HepG2 (cell line): ENCODE data around the gene ARHGEF26. TPM values are rescaled to one million over a fixed set of nuclear protein-coding genes. Genes with fewer than 3 reads are reported as not detected.

Experiments
- ATAC-seq: fragments of 200-7000 bp; cut with Tn5 transposase; 3 replicates; pipeline ENCODE4 v1.9.1; 2020; ENCODE audit warnings: mild to moderate bottlenecking, moderate library complexity
- BruUV-seq: library from RNA; stranded (reverse); fragments of 400-500 nt; replicated peaks from 2 replicates; lab custom pipeline; 2021; lab: Mats Ljungman, UMichigan
- CTCF ChIA-PET: fragments of 300-600 bp; formaldehyde crosslinking; extraction: SDS; loops from one replicate; lab custom pipeline; 2021; ENCODE audit warnings: low total read pairs, inconsistent platforms, low intra/inter-chr PET ratio; lab: Yijun Ruan, JAX
- POLR2A ChIA-PET: fragments of 350-600 bp; sonication (Branson Sonifier 250); formaldehyde crosslinking; loops from one replicate; lab custom pipeline; 2020; ENCODE audit warnings: antibody characterized with exemption, inconsistent platforms; lab: Yijun Ruan, JAX
- DNase-seq: peaks from one replicate; pipeline ENCODE4 v3.0.0-alpha.2; 2015; ENCODE audit warnings: low spot score
- FAIRE-seq: peaks from 3 replicates; lab custom pipeline; 2011; peaks lifted over from hg19 to GRCh38; lab: Jason Lieb, UNC
- H2AFZ ChIP-seq: one replicate; pipeline ENCODE4 v1.6.1; 2011; ENCODE audit warnings: low read length, inconsistent platforms
- H3K27ac ChIP-seq: fragments of 300-600 bp; 3 replicates; pipeline ENCODE4 v1.8.0; 2011; ENCODE audit warnings: mixed run types, mild to moderate bottlenecking, mixed read lengths, low read length, inconsistent platforms; ENCODE audit not compliant: insufficient read depth; ENCODE audit errors: extremely low read length
- H3K27me3 ChIP-seq, 2 experiments: fragments of 200-600 bp in 1 of 2; 2 replicates in 1 of 2; 3 replicates in 1 of 2; pipeline versions ENCODE4 v1.6.0 to v1.8.0; 2011; ENCODE audit warnings: low read length in 2 of 2, mild to moderate bottlenecking in 2 of 2, moderate library complexity in 2 of 2, inconsistent platforms in 1 of 2; ENCODE audit not compliant: insufficient read depth in 2 of 2, control insufficient read depth in 1 of 2
- H3K36me3 ChIP-seq, 2 experiments: fragments of 200-600 bp in 1 of 2; replicated peaks in 1 of 2; 2 replicates in 1 of 2; 3 replicates in 1 of 2; pipeline versions ENCODE4 v1.5.1 to v1.8.0; 2011; ENCODE audit warnings: low read length in 2 of 2, inconsistent platforms in 1 of 2; ENCODE audit not compliant: insufficient read depth in 2 of 2, control insufficient read depth in 1 of 2
- H3K4me1 ChIP-seq: 2 replicates; pipeline ENCODE4 v1.5.1; 2012; ENCODE audit warnings: low read length, inconsistent platforms; ENCODE audit not compliant: insufficient read depth
- H3K4me2 ChIP-seq: 2 replicates; pipeline ENCODE4 v1.6.0; 2011; ENCODE audit warnings: low read depth, low read length, inconsistent platforms
- H3K4me3 ChIP-seq, 3 experiments: fragments of 200-600 bp in 1 of 3; sonication (generic), shearing (Covaris generic) in 1 of 3; replicated peaks in 1 of 3; 2 replicates each; pipeline ENCODE4 v1.5.1; 2011 to 2016; ENCODE audit warnings: low read length in 3 of 3, inconsistent platforms in 2 of 3, low read depth in 2 of 3, mild to moderate bottlenecking in 2 of 3, control low read depth in 1 of 3, mixed read lengths in 1 of 3; ENCODE audit not compliant: insufficient read depth in 1 of 3
- H3K79me2 ChIP-seq: one replicate; pipeline ENCODE4 v1.6.1; 2011; ENCODE audit warnings: low read length, inconsistent platforms; ENCODE audit not compliant: insufficient read depth
- H3K9ac ChIP-seq: 2 replicates; pipeline ENCODE4 v1.6.0; 2011; ENCODE audit warnings: mild to moderate bottlenecking, low read depth, low read length, inconsistent platforms; ENCODE audit not compliant: insufficient read depth
- H3K9me3 ChIP-seq: 2 replicates; pipeline ENCODE4 v1.5.1; 2012; ENCODE audit warnings: mild to moderate bottlenecking, low read length
- H4K20me1 ChIP-seq: 2 replicates; pipeline ENCODE4 v1.6.0; 2011; ENCODE audit warnings: inconsistent platforms, mild to moderate bottlenecking, low read length, moderate library complexity; ENCODE audit not compliant: insufficient read depth
- CCDC6 ChIP-seq: sonication (generic); formaldehyde crosslinking; IDR thresholded peaks from 2 replicates; pipeline ENCODE4 v1.8.1; 2022; ENCODE audit warnings: mild to moderate bottlenecking, missing genetic modification reagents, moderate library complexity
- E2F2 ChIP-seq: sonication (generic); formaldehyde crosslinking; IDR thresholded peaks from 2 replicates; pipeline ENCODE4 v1.4.0; 2020; ENCODE audit warnings: missing genetic modification reagents, borderline replicate concordance
- GATAD1 ChIP-seq: IDR thresholded peaks from 2 replicates; pipeline ENCODE4 v1.6.1; 2016; ENCODE audit warnings: missing genetic modification reagents, missing compliant biosample characterization
- IKZF1 ChIP-seq: fragments of 450-650 bp; IDR thresholded peaks from 2 replicates; pipeline ENCODE4 v1.7.1; 2016
- IRF9 ChIP-seq: sonication (generic); formaldehyde crosslinking; IDR thresholded peaks from 2 replicates; pipeline ENCODE4 v1.8.0; 2022; ENCODE audit warnings: missing genetic modification reagents, mild to moderate bottlenecking, borderline replicate concordance
- NAIF1 ChIP-seq: sonication (generic); formaldehyde crosslinking; IDR thresholded peaks from 2 replicates; pipeline ENCODE4 v1.5.0; 2020; ENCODE audit warnings: mild to moderate bottlenecking, missing genetic modification reagents, borderline replicate concordance
- NFRKB ChIP-seq: fragments of 450-650 bp; IDR thresholded peaks from 2 replicates; pipeline ENCODE4 v1.6.1; 2017
- RARA ChIP-seq: IDR thresholded peaks from 2 replicates; pipeline ENCODE4 v1.6.1; 2016; ENCODE audit warnings: missing genetic modification reagents, missing compliant biosample characterization
- RBFOX2 ChIP-seq: fragments of 200-400 bp; formaldehyde crosslinking; IDR thresholded peaks from 2 replicates; pipeline ENCODE4 v1.6.1; 2017; ENCODE audit warnings: low read depth, mild to moderate bottlenecking, low read length
- ZNF17 ChIP-seq: sonication (generic); formaldehyde crosslinking; IDR thresholded peaks from 2 replicates; pipeline ENCODE4 v1.5.0; 2020; ENCODE audit warnings: mild to moderate bottlenecking, missing genetic modification reagents
- ZNF274 ChIP-seq: sonication (generic); formaldehyde crosslinking; IDR thresholded peaks from 2 replicates; pipeline ENCODE4 v1.5.1; 2020; ENCODE audit warnings: mild to moderate bottlenecking, missing genetic modification reagents
- ZNF614 ChIP-seq: IDR thresholded peaks from 2 replicates; pipeline ENCODE4 v1.6.1; 2018; ENCODE audit warnings: missing biosample characterization, missing genetic modification reagents, inconsistent platforms, borderline replicate concordance
- WGBS: methylation state at CpG from one replicate; pipeline ENCODE4 v1.1.6; 2017; ENCODE audit warnings: low lambda C conversion rate; 5-methylcytosine and 5-hydroxymethylcytosine counted together
- in situ Hi-C: cut with HindIII; loops from 2 replicates; pipeline ENCODE4 v1.10.0; 2017; ENCODE audit warnings: low pct_unique_long_range_greater_than_20kb; ENCODE audit not compliant: extremely low pct_ligation_motif_present
- intact Hi-C: fragments of 100-400 bp; cut with micrococcal nuclease; formaldehyde crosslinking; loops from one replicate; pipeline ENCODE4 v1.10.0; 2022; ENCODE audit not compliant: unreplicated experiment
- polyA plus RNA-seq, 8 experiments: library from polyadenylated mRNA; depleted of rRNA in 3 of 8; stranded (reverse) in 7 of 8; unstranded in 1 of 8; fragments of >200 nt; fragmentation: Illumina TruSeq in 4 of 8; extraction: Trizol in 4 of 8; gene quantifications; 2 replicates each; pipeline versions ENCODE4 v1.2.1 to v1.2.3, GENCODE V29; 2011 to 2016; ENCODE audit warnings: low read depth in 4 of 8, missing spikeins in 1 of 8, mixed read lengths in 1 of 8; ENCODE audit not compliant: insufficient read depth in 1 of 8
- total RNA-seq, 5 experiments: library from RNA; depleted of rRNA; stranded (reverse); fragments of >200 nt; fragmentation: Illumina TruSeq; extraction: Trizol; gene quantifications; 2 replicates each; pipeline ENCODE4 v1.2.3, GENCODE V29; 2016; ENCODE audit warnings: low read depth in 1 of 5
- TF ChIP-seq, protein P1 (sequence below): sonication (generic); formaldehyde crosslinking; IDR thresholded peaks from 2 replicates; pipeline ENCODE4 v1.8.0; 2022; ENCODE audit warnings: mild to moderate bottlenecking, missing genetic modification reagents, borderline replicate concordance

The ARHGEF26 gene
- total and polyA plus RNA-seq, 2 of the 13 experiments (the other 11 are each of a cell fraction or from before 2014, with no cell fraction given): 0.74 to 6.1 TPM

DNA sequence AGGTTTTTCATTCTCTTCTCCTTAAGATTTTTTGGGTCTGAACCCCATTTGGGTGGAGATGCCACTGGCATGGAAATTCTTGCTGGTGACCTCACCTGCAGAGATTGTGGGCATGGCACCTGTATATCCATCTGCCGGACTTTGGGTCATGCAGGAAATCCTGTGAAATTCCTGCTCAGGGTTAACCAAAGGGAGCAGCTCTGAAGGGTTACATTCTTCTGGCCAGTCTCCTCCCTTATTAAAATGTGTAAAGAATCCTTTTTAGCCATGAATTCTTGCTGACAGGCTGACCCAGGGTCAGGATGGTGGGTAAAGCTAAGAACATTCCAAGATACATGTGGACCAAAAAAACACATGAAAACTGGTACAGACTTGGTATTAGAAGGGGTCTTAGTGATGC is 27.4 kb downstream of the ARHGEF26 start:
- no peak overlapping the region for H3K9ac ChIP-seq
- intact Hi-C loops: no loop called here
- TF ChIP-seq GATAD1 (CRISPR knock-in tag): no peak
- TF ChIP-seq, protein P1, sequence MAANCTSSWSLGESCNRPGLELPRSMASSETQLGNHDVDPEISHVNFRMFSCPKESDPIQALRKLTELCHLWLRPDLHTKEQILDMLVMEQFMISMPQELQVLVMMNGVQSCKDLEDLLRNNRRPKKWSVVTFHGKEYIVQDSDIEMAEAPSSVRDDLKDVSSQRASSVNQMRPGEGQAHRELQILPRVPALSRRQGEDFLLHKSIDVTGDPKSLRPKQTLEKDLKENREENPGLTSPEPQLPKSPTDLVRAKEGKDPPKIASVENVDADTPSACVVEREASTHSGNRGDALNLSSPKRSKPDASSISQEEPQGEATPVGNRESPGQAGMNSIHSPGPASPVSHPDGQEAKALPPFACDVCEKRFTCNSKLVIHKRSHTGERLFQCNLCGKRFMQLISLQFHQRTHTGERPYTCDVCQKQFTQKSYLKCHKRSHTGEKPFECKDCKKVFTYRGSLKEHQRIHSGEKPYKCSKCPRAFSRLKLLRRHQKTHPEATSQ (CRISPR knock-in tag): no peak
- H4K20me1 ChIP-seq: no peaks in the 10 kb centered on the region
- H3K9me3 ChIP-seq: no peaks in the 10 kb centered on the region
- DNase-seq: no peak
- H3K27me3 ChIP-seq: no peaks in the 10 kb centered on the region
- WGBS: 38% methylated on average over 1 of the region's 1 CpG
- no peak overlapping the region for H3K27ac ChIP-seq
- no TSS peak for BruUV-seq
- FAIRE-seq: no peak
- CTCF ChIA-PET: no interaction called here
- no peak overlapping the region for H2AFZ ChIP-seq
- no peak overlapping the region for H3K4me2 ChIP-seq
- no peak overlapping the region for H3K4me3 ChIP-seq
- no peaks in the 10 kb centered on the region for H3K36me3 ChIP-seq
- ATAC-seq: no peak
- no peaks in the 10 kb centered on the region for H3K79me2 ChIP-seq
- no peaks in the 10 kb centered on the region for H3K4me1 ChIP-seq
- POLR2A ChIA-PET: no interaction called here
- in situ Hi-C loops: no loop called here

DNA sequence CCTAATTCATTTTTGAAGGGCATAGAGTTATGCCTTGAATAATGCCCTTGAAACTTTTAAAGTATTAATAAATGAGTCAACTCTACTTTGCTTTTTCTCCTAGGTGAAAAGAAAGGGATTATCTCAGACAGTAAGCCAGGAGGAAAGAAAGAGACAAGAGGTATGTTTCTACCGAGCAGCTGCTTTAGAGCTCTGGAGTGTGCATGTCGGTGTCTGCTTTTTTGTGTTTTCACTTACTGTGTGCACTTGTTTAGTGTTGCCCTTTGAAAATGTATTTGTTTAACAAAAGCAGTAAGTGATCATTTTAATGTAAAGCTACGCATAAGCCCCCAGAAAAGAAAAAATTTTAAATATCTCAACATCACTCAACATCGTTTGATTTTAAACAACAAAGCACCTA is 28.1 kb downstream of the ARHGEF26 start:
- no peak for DNase-seq
- ChIA-PET CTCF (no interaction called here), POLR2A (no interaction called here)
- H3K36me3 ChIP-seq: no peaks in the 10 kb centered on the region
- H3K79me2 ChIP-seq: no peaks in the 10 kb centered on the region
- H4K20me1 ChIP-seq: no peaks in the 10 kb centered on the region
- no peaks in the 10 kb centered on the region for H3K27me3 ChIP-seq
- no peak overlapping the region for H3K4me3 ChIP-seq
- no TSS peak for BruUV-seq
- no peak overlapping the region for H2AFZ ChIP-seq
- FAIRE-seq: no peak
- H3K4me1 ChIP-seq: no peaks in the 10 kb centered on the region
- no peak overlapping the region for H3K9ac ChIP-seq
- ATAC-seq: no peak
- H3K9me3 ChIP-seq: no peaks in the 10 kb centered on the region
- no peak overlapping the region for H3K4me2 ChIP-seq
- H3K27ac ChIP-seq: no peak overlapping the region
- in situ Hi-C loops (no loop called here), intact Hi-C loops (no loop called here)
- WGBS: 79% methylated on average over 4 of the region's 4 CpGs
- TF ChIP-seq ZNF17 (no peak), RBFOX2 (no peak), CCDC6 (CRISPR knock-in tag) (no peak), RARA (CRISPR knock-in tag) (no peak), ZNF274 (CRISPR knock-in tag) (no peak), NFRKB (no peak), ZNF614 (CRISPR knock-in tag) (no peak), E2F2 (no peak), NAIF1 (CRISPR knock-in tag) (no peak), IKZF1 (no peak), IRF9 (no peak)
